CD4-positive, CD25-positive, alpha-beta regulatory T cell (primary cell): Measurements from ENCODE around the gene NELFCD. TPM values are rescaled to one million over a fixed set of nuclear protein-coding genes. Genes with fewer than 3 reads are reported as not detected.
A peak's percentile ranks its signal among the peaks of the same experiment; 100 is the strongest.

Experiments
- ATAC-seq, 2 donors: fragments of 150-1000 bp; cut with Tn5 transposase; one replicate each; pipeline ENCODE4 v1.10.0; 2021; ENCODE audit warnings: low read depth in 2 of 2, moderate number of reproducible peaks in 2 of 2, moderate library complexity in 1 of 2
- DNase-seq, 3 donors: peaks; one replicate each; pipeline versions ENCODE4 v3.0.0 to v3.0.0-alpha.2; 2012 to 2022; ENCODE audit warnings: mixed read lengths in 1 of 3
- H3K27ac ChIP-seq: one replicate; pipeline ENCODE4 v1.7.0; 2013; ENCODE audit warnings: mild to moderate bottlenecking, low read length; ENCODE audit not compliant: insufficient read depth, poor library complexity, severe bottlenecking
- H3K27me3 ChIP-seq: one replicate; pipeline ENCODE4 v1.7.0; 2013; ENCODE audit warnings: low read length; ENCODE audit not compliant: control insufficient read depth, insufficient read depth
- H3K36me3 ChIP-seq: one replicate; pipeline ENCODE4 v1.7.0; 2013; ENCODE audit warnings: mild to moderate bottlenecking, low read length, moderate library complexity; ENCODE audit not compliant: control insufficient read depth, insufficient read depth
- H3K4me1 ChIP-seq: 2 replicates; pipeline ENCODE4 v1.7.0; 2013; ENCODE audit warnings: mild to moderate bottlenecking, low read length; ENCODE audit not compliant: insufficient read depth, control insufficient read depth, poor library complexity, severe bottlenecking
- H3K4me3 ChIP-seq: one replicate; pipeline ENCODE4 v1.7.0; 2013; ENCODE audit warnings: low read depth, mild to moderate bottlenecking, low read length, moderate library complexity
- H3K9me3 ChIP-seq, 2 experiments: 1 replicate in 1 of 2; 2 replicates in 1 of 2; pipeline ENCODE4 v1.7.0; 2013; ENCODE audit warnings: low read length in 2 of 2, mild to moderate bottlenecking in 1 of 2, moderate library complexity in 1 of 2; ENCODE audit not compliant: control insufficient read depth in 2 of 2
- H3K27ac Mint-ChIP-seq, 3 donors: one replicate each; pipeline ENCODE4 v1.8.0; 2020 to 2022; ENCODE audit warnings: mild to moderate bottlenecking in 3 of 3, mixed read lengths in 3 of 3, moderate library complexity in 2 of 3
- H3K27me3 Mint-ChIP-seq: one replicate; pipeline ENCODE4 v1.8.0; 2022; ENCODE audit warnings: mild to moderate bottlenecking, mixed read lengths
- H3K36me3 Mint-ChIP-seq: one replicate; pipeline ENCODE4 v1.8.0; 2020; ENCODE audit warnings: mixed read lengths
- H3K4me1 Mint-ChIP-seq, 4 donors: one replicate each; pipeline ENCODE4 v1.8.0; 2020 to 2022; ENCODE audit warnings: mixed read lengths in 4 of 4, mild to moderate bottlenecking in 1 of 4
- H3K4me3 Mint-ChIP-seq, 4 donors: one replicate each; pipeline ENCODE4 v1.8.0; 2020 to 2022; ENCODE audit warnings: mild to moderate bottlenecking in 4 of 4, mixed read lengths in 4 of 4, moderate library complexity in 3 of 4
- H3K9me3 Mint-ChIP-seq, 7 donors: one replicate each; pipeline ENCODE4 v1.8.0; 2020 to 2022; ENCODE audit warnings: mixed read lengths in 7 of 7, mild to moderate bottlenecking in 3 of 7, moderate library complexity in 2 of 7
- polyA plus RNA-seq, 4 donors: library from polyadenylated mRNA; unstranded; fragments of 300-500 nt; fragmentation: Illumina TruSeq; gene quantifications; one replicate each; pipeline ENCODE4 v1.2.3, GENCODE V29; 2021
- total RNA-seq: library from RNA; stranded (reverse); gene quantifications from one replicate; pipeline ENCODE4 v1.2.3, GENCODE V29; 2022

Gene NELFCD
- total and polyA plus RNA-seq, 5 donors from 2014 or later = 58.6 to 68.2 (median 60.1) TPM

DNA sequence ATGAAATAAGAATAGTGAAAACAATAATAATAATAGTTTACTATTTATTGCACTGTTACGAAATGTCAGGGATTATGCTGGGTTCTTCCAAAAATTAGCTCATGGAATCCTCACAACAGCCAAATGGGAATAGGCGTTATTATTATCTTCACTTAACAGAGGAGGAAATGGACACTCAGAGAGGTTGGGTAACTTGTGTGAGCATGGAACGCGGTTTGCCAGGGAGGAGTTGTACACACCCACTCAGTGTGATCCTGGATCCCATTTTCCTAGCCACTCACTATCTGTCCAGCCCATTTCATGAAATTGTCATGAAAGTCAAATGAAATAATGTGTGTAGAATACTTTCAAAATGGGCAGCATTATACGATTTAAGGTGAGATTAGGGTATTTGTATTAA is 4.6 kb downstream of the NELFCD start:
- H3K9me3 Mint-ChIP-seq = no peaks in the 10 kb centered on the region
- peaks cover 24 to 51% (median 40%) of the 10 kb centered on the region in 4 donors for H3K4me1 Mint-ChIP-seq
- H3K27ac ChIP-seq = no peak overlapping the region
- H3K27ac Mint-ChIP-seq = peak overlapping the region in 1 of 3 donors; percentile 28
- no peak for ATAC-seq
- H3K36me3 ChIP-seq = peaks cover 49% of the 10 kb centered on the region
- H3K9me3 ChIP-seq = no peaks in the 10 kb centered on the region
- no peak overlapping the region for H3K4me3 ChIP-seq
- DNase-seq = no peak
- peaks cover 26% of the 10 kb centered on the region for H3K4me1 ChIP-seq
- H3K27me3 Mint-ChIP-seq = peaks cover 4% of the 10 kb centered on the region
- H3K27me3 ChIP-seq = no peaks in the 10 kb centered on the region
- H3K4me3 Mint-ChIP-seq = no peak overlapping the region
- H3K36me3 Mint-ChIP-seq = peaks cover 33% of the 10 kb centered on the region

DNA sequence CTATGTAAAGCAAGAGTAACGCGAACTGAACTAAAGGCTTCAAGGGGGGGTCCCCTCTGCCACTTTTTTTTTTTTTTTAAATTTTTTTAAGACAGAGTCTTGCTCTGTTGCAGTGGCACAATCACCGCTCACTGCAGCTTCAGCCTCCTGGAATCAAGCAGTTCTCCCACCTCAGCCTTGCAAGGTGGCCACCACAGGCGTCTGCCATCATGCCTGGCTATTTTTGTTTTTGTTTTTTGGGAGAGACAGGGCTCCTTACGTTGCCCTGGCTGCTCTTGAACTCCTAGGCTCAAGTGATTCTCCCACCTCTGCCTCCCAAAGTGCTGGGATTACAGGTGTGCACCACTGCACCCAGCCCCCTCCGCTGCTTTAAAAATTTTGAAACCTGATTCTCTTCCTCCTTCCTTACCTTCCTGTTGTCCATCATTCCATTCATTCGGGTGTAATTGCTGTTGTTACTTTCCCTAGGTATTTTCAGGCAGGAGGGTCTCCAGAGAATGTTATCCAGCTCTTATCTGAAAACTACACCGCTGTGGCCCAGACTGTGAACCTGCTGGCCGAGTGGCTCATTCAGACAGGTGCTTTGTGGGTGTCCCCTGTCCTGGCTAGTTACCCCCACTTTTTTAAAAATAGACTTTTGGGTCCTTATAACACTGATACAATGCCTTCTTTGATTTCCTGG is 5.4 kb downstream of the NELFCD start:
- DNase-seq (no peak), ATAC-seq (no peak)
- H3K27me3 Mint-ChIP-seq = peaks cover 4% of the 10 kb centered on the region
- peak overlapping the region in 2 of 4 donors; percentile 20 to 75 for H3K4me3 Mint-ChIP-seq
- no peaks in the 10 kb centered on the region for H3K9me3 ChIP-seq
- peaks cover 26% of the 10 kb centered on the region for H3K4me1 ChIP-seq
- H3K36me3 ChIP-seq = peaks cover 56% of the 10 kb centered on the region
- H3K4me3 ChIP-seq = no peak overlapping the region
- peaks cover 24 to 51% (median 41%) of the 10 kb centered on the region in 4 donors for H3K4me1 Mint-ChIP-seq
- no peaks in the 10 kb centered on the region for H3K27me3 ChIP-seq
- peaks cover 36% of the 10 kb centered on the region for H3K36me3 Mint-ChIP-seq
- H3K27ac Mint-ChIP-seq = peak overlapping the region in 2 of 3 donors; percentile 49 to 50
- no peaks in the 10 kb centered on the region for H3K9me3 Mint-ChIP-seq
- peak overlapping the region; percentile 6 for H3K27ac ChIP-seq

DNA sequence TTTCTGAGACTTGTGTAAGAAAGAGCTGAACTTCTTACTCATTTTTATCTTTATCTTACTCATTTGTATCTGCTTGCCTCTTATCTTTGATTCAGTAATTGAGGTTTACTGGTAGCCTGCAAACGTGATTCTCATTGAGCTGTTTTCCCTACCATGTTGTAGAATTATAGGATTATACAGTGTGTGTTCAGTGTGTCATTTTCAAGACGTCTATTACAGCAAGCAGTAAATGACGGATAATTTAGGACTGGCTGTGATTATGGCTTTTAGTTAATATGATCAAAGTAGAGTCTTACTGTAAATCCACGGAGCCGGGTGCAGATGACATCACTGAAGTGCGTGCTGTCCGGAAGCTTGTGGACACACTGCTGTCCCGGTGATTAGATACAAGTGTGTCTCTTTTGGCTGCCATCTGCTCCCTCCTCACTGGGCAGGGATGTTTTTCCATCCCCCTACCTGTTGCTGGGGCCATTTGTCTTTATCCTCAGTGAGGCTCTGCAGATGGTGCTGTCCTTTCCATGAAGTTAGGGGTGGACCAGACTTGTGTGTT is 6.0 kb downstream of the NELFCD start:
- peaks cover 63% of the 10 kb centered on the region for H3K36me3 ChIP-seq
- H3K27ac Mint-ChIP-seq = peak overlapping the region in 2 of 3 donors; percentile 49 to 50
- peak overlapping the region in 1 of 4 donors; percentile 20 for H3K4me3 Mint-ChIP-seq

DNA sequence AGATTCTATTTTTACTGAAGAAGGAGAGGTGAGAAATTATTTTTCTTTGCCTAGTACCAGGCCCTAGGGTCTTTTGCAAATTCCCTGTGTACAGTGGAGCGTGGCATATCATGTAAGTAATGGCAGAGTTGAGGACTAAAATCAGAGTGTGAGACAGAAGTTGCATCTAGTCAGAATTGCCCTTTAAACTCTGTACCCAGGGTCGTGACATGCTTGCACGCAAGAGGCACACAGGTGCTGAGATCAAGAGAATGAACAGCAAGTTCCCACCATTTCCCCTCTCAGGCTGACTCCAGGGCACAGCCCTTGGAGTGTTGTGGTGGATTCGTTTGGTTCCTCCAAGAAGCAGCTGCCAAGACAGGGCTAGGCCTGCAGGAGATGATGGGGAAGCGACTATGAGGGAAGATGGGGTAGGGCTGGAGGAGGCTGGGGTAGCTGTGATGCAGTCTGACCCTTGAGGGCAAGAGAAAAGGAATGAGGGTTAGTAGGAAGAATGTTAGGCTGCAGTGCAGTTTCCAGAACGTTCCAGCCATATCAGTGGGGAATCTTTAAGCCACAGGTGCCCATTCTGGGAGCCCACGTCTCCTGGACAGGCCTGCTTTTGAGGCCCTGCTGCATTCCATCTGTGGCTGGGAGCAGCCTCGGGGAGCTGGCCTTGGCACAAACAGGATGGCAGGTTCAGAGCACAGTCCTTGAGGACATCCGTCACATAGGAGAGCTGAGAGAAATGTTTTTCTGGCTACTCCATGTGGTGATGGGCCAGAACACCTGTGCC is 6.9 kb downstream of the NELFCD start:
- DNase-seq (no peak), ATAC-seq (no peak)
- Mint-ChIP-seq H3K4me1 (peaks cover 18 to 37% (median 31%) of the 10 kb centered on the region in 4 donors), H3K9me3 (no peaks in the 10 kb centered on the region), H3K4me3 (no peak overlapping the region), H3K27ac (no peak overlapping the region), H3K36me3 (peaks cover 43% of the 10 kb centered on the region), H3K27me3 (no peaks in the 10 kb centered on the region)
- Histone ChIP-seq H3K27me3 (no peaks in the 10 kb centered on the region), H3K9me3 (no peaks in the 10 kb centered on the region), H3K27ac (no peak overlapping the region), H3K4me3 (no peak overlapping the region), H3K36me3 (peaks cover 71% of the 10 kb centered on the region), H3K4me1 (peaks cover 11% of the 10 kb centered on the region)

More for the DNA sequence above, 6.0 kb downstream of the NELFCD start:
- Histone ChIP-seq H3K4me1 (peaks cover 21% of the 10 kb centered on the region), H3K4me3 (no peak overlapping the region), H3K27me3 (no peaks in the 10 kb centered on the region), H3K9me3 (no peaks in the 10 kb centered on the region), H3K27ac (peak overlapping the region; percentile 6)
- DNase-seq (no peak), ATAC-seq (no peak)
- Mint-ChIP-seq H3K9me3 (no peaks in the 10 kb centered on the region), H3K27me3 (no peaks in the 10 kb centered on the region), H3K36me3 (peaks cover 41% of the 10 kb centered on the region), H3K4me1 (peaks cover 24 to 46% (median 39%) of the 10 kb centered on the region in 4 donors)

DNA sequence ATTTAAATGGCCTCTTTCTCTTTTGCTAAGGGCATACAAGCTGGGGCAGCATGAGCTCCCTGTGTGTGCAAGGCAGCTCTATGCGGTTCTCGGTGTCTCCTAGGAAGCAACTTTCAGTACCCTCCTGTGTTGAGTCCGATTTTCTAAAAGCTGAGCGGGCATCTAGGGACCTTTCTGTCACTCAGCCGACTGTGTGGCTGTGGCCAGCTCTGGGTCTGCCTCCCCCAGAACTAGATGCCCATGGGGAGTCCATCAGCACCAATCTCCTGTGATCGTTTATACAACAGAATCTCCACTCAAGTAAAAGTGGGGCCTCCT is 7.5 kb downstream of the NELFCD start:
- peaks cover 43% of the 10 kb centered on the region for H3K36me3 Mint-ChIP-seq
- no peak overlapping the region for H3K4me3 Mint-ChIP-seq
- Histone ChIP-seq H3K9me3 (no peaks in the 10 kb centered on the region), H3K4me1 (peaks cover 10% of the 10 kb centered on the region), H3K27ac (no peak overlapping the region), H3K4me3 (no peak overlapping the region), H3K27me3 (no peaks in the 10 kb centered on the region), H3K36me3 (peaks cover 76% of the 10 kb centered on the region)
- DNase-seq (no peak), ATAC-seq (no peak)
- no peaks in the 10 kb centered on the region for H3K9me3 Mint-ChIP-seq
- H3K4me1 Mint-ChIP-seq = peaks cover 18 to 33% (median 30%) of the 10 kb centered on the region in 4 donors
- H3K27me3 Mint-ChIP-seq = no peaks in the 10 kb centered on the region
- no peak overlapping the region for H3K27ac Mint-ChIP-seq

DNA sequence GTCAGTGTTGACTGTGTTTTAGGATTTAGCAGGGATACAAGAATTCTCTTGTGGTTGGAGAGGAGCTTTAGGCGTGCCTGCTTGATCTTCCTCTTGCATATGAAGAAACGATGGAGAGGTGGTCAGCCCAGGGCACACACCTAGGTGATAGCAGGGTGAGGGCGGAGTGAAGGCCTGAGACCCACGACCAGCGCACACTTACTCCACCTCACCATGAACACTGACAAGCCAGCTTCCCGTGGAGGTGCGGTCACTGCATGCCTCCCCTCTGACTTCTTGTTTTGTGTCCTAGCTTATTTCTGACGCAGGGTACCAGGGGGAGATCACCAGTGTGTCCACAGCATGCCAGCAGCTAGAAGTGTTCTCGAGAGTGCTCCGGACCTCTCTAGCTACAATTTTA is 8.1 kb downstream of the NELFCD start:
- no peak overlapping the region for H3K27ac ChIP-seq
- DNase-seq (no peak), ATAC-seq (no peak)
- H3K4me1 ChIP-seq = peaks cover 8% of the 10 kb centered on the region
- peaks cover 11 to 33% (median 24%) of the 10 kb centered on the region in 4 donors for H3K4me1 Mint-ChIP-seq
- H3K4me3 ChIP-seq = no peak overlapping the region
- no peak overlapping the region for H3K27ac Mint-ChIP-seq
- H3K36me3 Mint-ChIP-seq = peaks cover 43% of the 10 kb centered on the region
- no peaks in the 10 kb centered on the region for H3K27me3 Mint-ChIP-seq
- H3K9me3 Mint-ChIP-seq = no peaks in the 10 kb centered on the region
- no peaks in the 10 kb centered on the region for H3K9me3 ChIP-seq
- no peaks in the 10 kb centered on the region for H3K27me3 ChIP-seq
- peaks cover 82% of the 10 kb centered on the region for H3K36me3 ChIP-seq
- no peak overlapping the region for H3K4me3 Mint-ChIP-seq

DNA sequence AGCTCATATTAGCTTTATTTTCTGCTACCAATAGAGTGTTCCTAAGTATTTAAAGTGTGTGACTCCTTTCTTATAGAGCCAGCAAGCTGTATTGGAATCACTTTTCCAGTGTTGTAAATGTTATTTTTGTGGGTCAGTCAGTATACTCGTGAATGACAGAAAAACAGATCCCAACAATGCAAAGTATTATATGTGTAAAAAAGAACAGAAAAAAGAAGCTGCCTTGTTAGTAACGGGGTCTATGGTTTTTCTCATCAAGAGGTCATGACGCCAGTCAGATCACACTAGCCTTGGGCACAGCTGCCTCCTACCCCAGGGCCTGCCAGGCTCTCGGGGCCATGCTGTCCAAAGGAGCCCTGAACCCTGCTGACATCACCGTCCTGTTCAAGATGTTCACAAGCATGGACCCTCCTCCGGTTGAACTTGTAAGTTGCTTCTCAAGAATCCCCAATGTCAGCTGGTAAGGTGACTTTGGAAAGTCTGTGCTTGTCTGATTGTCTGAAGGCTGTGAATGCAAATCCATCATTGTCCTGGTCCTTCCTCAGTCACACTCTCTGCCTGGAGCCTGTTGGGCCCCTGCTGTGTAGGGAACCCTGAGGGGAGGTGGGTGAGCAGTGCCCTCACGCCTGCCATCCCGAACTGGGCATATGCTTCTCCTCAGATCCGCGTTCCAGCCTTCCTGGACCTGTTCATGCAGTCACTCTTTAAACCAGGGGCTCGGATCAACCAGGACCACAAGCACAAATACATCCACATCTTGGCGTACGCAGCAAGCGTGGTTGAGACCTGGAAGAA is 9.8 kb downstream of the NELFCD start:
- peaks cover 6 to 30% (median 16%) of the 10 kb centered on the region in 4 donors for H3K4me1 Mint-ChIP-seq
- no peak for DNase-seq
- H3K9me3 Mint-ChIP-seq = no peaks in the 10 kb centered on the region
- Histone ChIP-seq H3K4me3 (no peak overlapping the region), H3K9me3 (no peaks in the 10 kb centered on the region), H3K36me3 (peaks cover 93% of the 10 kb centered on the region), H3K4me1 (peaks cover 3% of the 10 kb centered on the region), H3K27me3 (no peaks in the 10 kb centered on the region), H3K27ac (no peak overlapping the region)
- H3K27ac Mint-ChIP-seq = peak overlapping the region in 1 of 3 donors; percentile 56
- ATAC-seq = no peak
- no peaks in the 10 kb centered on the region for H3K27me3 Mint-ChIP-seq
- H3K4me3 Mint-ChIP-seq = no peak overlapping the region
- H3K36me3 Mint-ChIP-seq = peaks cover 50% of the 10 kb centered on the region
